Smooth muscle cell (in vitro differentiated cells): ENCODE data around the gene GRIP1. TPM values are rescaled to one million over a fixed set of nuclear protein-coding genes. Genes with fewer than 3 reads are reported as not detected.

Source experiments
- DNase-seq: peaks from one replicate; lab custom pipeline; 2025; ENCODE audit not compliant: unreplicated experiment; lab: John Stamatoyannopoulos, UW
- H2AFZ ChIP-seq: fragments of 200-600 bp; sonication (generic); 2 replicates; pipeline ENCODE4 v1.6.0; 2016; ENCODE audit warnings: antibody characterized with exemption, low read depth, mild to moderate bottlenecking
- H3F3A ChIP-seq: fragments of 200-600 bp; sonication (generic); 2 replicates; pipeline ENCODE4 v1.6.0; 2017; ENCODE audit warnings: antibody characterized with exemption, low read depth
- H3K27ac ChIP-seq: fragments of 200-600 bp; sonication (generic); 2 replicates; pipeline ENCODE4 v1.5.1; 2016; ENCODE audit warnings: low read depth, mild to moderate bottlenecking
- H3K27me3 ChIP-seq: fragments of 200-600 bp; sonication (generic); 2 replicates; pipeline ENCODE4 v1.6.1; 2016; ENCODE audit warnings: low read depth, mild to moderate bottlenecking
- H3K36me3 ChIP-seq: fragments of 200-600 bp; sonication (generic); 2 replicates; pipeline ENCODE4 v1.5.1; 2016; ENCODE audit warnings: low read depth
- H3K4me1 ChIP-seq: fragments of 200-600 bp; sonication (generic); 2 replicates; pipeline ENCODE4 v1.5.1; 2016; ENCODE audit warnings: low read depth
- H3K4me2 ChIP-seq: fragments of 200-600 bp; sonication (generic); 2 replicates; pipeline ENCODE4 v1.6.0; 2016; ENCODE audit warnings: mild to moderate bottlenecking
- H3K4me3 ChIP-seq: fragments of 200-600 bp; sonication (generic); 2 replicates; pipeline ENCODE4 v1.5.1; 2016; ENCODE audit warnings: mild to moderate bottlenecking
- H3K79me2 ChIP-seq: fragments of 200-600 bp; sonication (generic); 2 replicates; pipeline ENCODE4 v1.6.0; 2016; ENCODE audit warnings: low read depth, mild to moderate bottlenecking
- H3K9ac ChIP-seq: fragments of 200-600 bp; sonication (generic); 2 replicates; pipeline ENCODE4 v1.6.0; 2016; ENCODE audit warnings: low read depth
- H3K9me3 ChIP-seq: fragments of 200-600 bp; sonication (generic); replicated peaks from 2 replicates; pipeline ENCODE4 v1.5.1; 2016; ENCODE audit warnings: low read depth
- H4K20me1 ChIP-seq: fragments of 200-600 bp; sonication (generic); 2 replicates; pipeline ENCODE4 v1.6.0; 2016; ENCODE audit warnings: low read depth
- CTCF ChIP-seq: fragments of 200-600 bp; sonication (generic); IDR thresholded peaks from 2 replicates; pipeline ENCODE4 v1.5.1; 2017; ENCODE audit warnings: borderline replicate concordance, mild to moderate bottlenecking, antibody characterized with exemption; ENCODE audit not compliant: insufficient read depth, poor library complexity, severe bottlenecking
- WGBS: methylation state at CpG from one replicate; pipeline ENCODE4 v1.1.7; 2016; ENCODE audit warnings: low lambda C conversion rate; 5-methylcytosine and 5-hydroxymethylcytosine counted together
- polyA plus RNA-seq: library from polyadenylated mRNA; unstranded; fragments of >200 nt; fragmentation: Nextera tagmentation; extraction: Ambion mirVana; gene quantifications from 2 replicates; pipeline ENCODE4 v1.2.1, GENCODE V29; 2016
- total RNA-seq: library from RNA; depleted of rRNA; stranded (reverse); fragments of >200 nt; gene quantifications from 2 replicates; pipeline ENCODE4 v1.2.3, GENCODE V29; 2014

The GRIP1 gene
- total and polyA plus RNA-seq, 2 experiments from 2014 or later, result 4.0 to 5.9 TPM

- no peak for TF ChIP-seq CTCF
- no peak overlapping the region for H3K27ac ChIP-seq
- no peaks in the 10 kb centered on the region for H3K36me3 ChIP-seq
- DNase-seq, result no peak
- H3F3A ChIP-seq, result no peaks in the 10 kb centered on the region
- H3K79me2 ChIP-seq, result no peaks in the 10 kb centered on the region
- H3K4me2 ChIP-seq, result no peak overlapping the region
- no peaks in the 10 kb centered on the region for H3K9me3 ChIP-seq
- no peak overlapping the region for H2AFZ ChIP-seq
- no peaks in the 10 kb centered on the region for H4K20me1 ChIP-seq
- H3K4me3 ChIP-seq, result no peak overlapping the region
- no peaks in the 10 kb centered on the region for H3K27me3 ChIP-seq
- H3K4me1 ChIP-seq, result no peaks in the 10 kb centered on the region
- WGBS, result 97% methylated on average over 3 of the region's 3 CpGs
- H3K9ac ChIP-seq, result no peak overlapping the region
Measured at GRCh38 chr12:66320996-66321395, 357.9 kb downstream of the GRIP1 start.

GRCh38 chr12:66319266-66319954, 359.5 kb downstream of the GRIP1 start:
- Histone ChIP-seq H4K20me1 (no peaks in the 10 kb centered on the region), H3K4me3 (no peak overlapping the region), H3K4me2 (no peak overlapping the region), H3K36me3 (no peaks in the 10 kb centered on the region), H3K9ac (no peak overlapping the region), H3K79me2 (peaks cover 5% of the 10 kb centered on the region), H3F3A (no peaks in the 10 kb centered on the region), H2AFZ (no peak overlapping the region), H3K27me3 (no peaks in the 10 kb centered on the region), H3K27ac (no peak overlapping the region), H3K9me3 (no peaks in the 10 kb centered on the region), H3K4me1 (no peaks in the 10 kb centered on the region)
- WGBS, result 81% methylated on average over 4 of the region's 4 CpGs
- DNase-seq, result no peak
- no peak for TF ChIP-seq CTCF

- no peaks in the 10 kb centered on the region for H3K4me1 ChIP-seq
- TF ChIP-seq CTCF, result no peak
Measured at GRCh38 chr12:66314278-66314677, 364.6 kb downstream of the GRIP1 start.

GRCh38 chr12:66312189-66312588, 366.7 kb downstream of the GRIP1 start:
- WGBS, result 90% methylated on average over 1 of the region's 1 CpG
- no peak for TF ChIP-seq CTCF

More at GRCh38 chr12:66314278-66314677, 364.6 kb downstream of the GRIP1 start:
- Histone ChIP-seq H3F3A (no peaks in the 10 kb centered on the region), H3K4me2 (no peak overlapping the region), H3K4me3 (no peak overlapping the region), H3K79me2 (peaks cover 5% of the 10 kb centered on the region), H4K20me1 (no peaks in the 10 kb centered on the region), H3K27me3 (no peaks in the 10 kb centered on the region), H2AFZ (no peak overlapping the region), H3K36me3 (no peaks in the 10 kb centered on the region), H3K9me3 (no peaks in the 10 kb centered on the region), H3K9ac (no peak overlapping the region), H3K27ac (no peak overlapping the region)
- no peak for DNase-seq

More at GRCh38 chr12:66312189-66312588, 366.7 kb downstream of the GRIP1 start:
- Histone ChIP-seq H3K4me2 (no peak overlapping the region), H3K9me3 (no peaks in the 10 kb centered on the region), H3K4me3 (no peak overlapping the region), H3K9ac (no peak overlapping the region), H3K4me1 (no peaks in the 10 kb centered on the region), H4K20me1 (no peaks in the 10 kb centered on the region), H2AFZ (no peak overlapping the region), H3K79me2 (peaks cover 5% of the 10 kb centered on the region), H3K27ac (no peak overlapping the region), H3F3A (no peaks in the 10 kb centered on the region), H3K27me3 (no peaks in the 10 kb centered on the region), H3K36me3 (no peaks in the 10 kb centered on the region)
- DNase-seq, result no peak
